Loucy (cell line): ENCODE data around the gene AGBL3.

Source experiments
- H2AFZ ChIP-seq: fragments of 200-600 bp; sonication (generic); 2 replicates; pipeline ENCODE4 v1.6.0; 2016; ENCODE audit warnings: antibody characterized with exemption, mild to moderate bottlenecking, low read length, moderate library complexity
- H3F3A ChIP-seq: fragments of 200-600 bp; 2 replicates; pipeline ENCODE4 v1.6.0; 2016; ENCODE audit warnings: antibody characterized with exemption, low read depth, mild to moderate bottlenecking
- H3K27me3 ChIP-seq: fragments of 200-600 bp; sonication (generic); 2 replicates; pipeline ENCODE4 v1.6.1; 2014; ENCODE audit warnings: low read length, mild to moderate bottlenecking; ENCODE audit not compliant: insufficient read depth, poor library complexity, severe bottlenecking
- H3K36me3 ChIP-seq: fragments of 200-600 bp; sonication (generic); 2 replicates; pipeline ENCODE4 v1.6.1; 2016; ENCODE audit warnings: low read length; ENCODE audit not compliant: insufficient read depth
- H3K4me1 ChIP-seq: fragments of 200-600 bp; sonication (generic); 2 replicates; pipeline ENCODE4 v1.5.1; 2014; ENCODE audit warnings: low read length, mild to moderate bottlenecking; ENCODE audit not compliant: insufficient read depth, poor library complexity, severe bottlenecking
- H3K4me2 ChIP-seq: fragments of 200-600 bp; sonication (generic); 2 replicates; pipeline ENCODE4 v1.6.0; 2014; ENCODE audit warnings: antibody characterized with exemption, low read length, low read depth, mild to moderate bottlenecking; ENCODE audit not compliant: poor library complexity, severe bottlenecking
- H3K4me3 ChIP-seq: fragments of 200-600 bp; sonication (generic); 2 replicates; pipeline ENCODE4 v1.5.1; 2014; ENCODE audit warnings: low read length, mild to moderate bottlenecking, mixed read lengths; ENCODE audit not compliant: poor library complexity, severe bottlenecking
- H3K79me2 ChIP-seq: fragments of 200-600 bp; sonication (generic); 2 replicates; pipeline ENCODE4 v1.6.1; 2014; ENCODE audit warnings: low read length; ENCODE audit not compliant: insufficient read depth
- H3K9ac ChIP-seq: fragments of 200-600 bp; sonication (generic); 2 replicates; pipeline ENCODE4 v1.6.0; 2014; ENCODE audit warnings: mild to moderate bottlenecking, low read depth, low read length, moderate library complexity; ENCODE audit not compliant: poor library complexity, severe bottlenecking
- H3K9me2 ChIP-seq: fragments of 200-600 bp; sonication (generic); replicated peaks from 2 replicates; pipeline ENCODE4 v1.6.1; 2016; ENCODE audit warnings: low read depth, low read length, mixed read lengths
- H3K9me3 ChIP-seq: fragments of 200-600 bp; sonication (generic); 2 replicates; pipeline ENCODE4 v1.6.1; 2014; ENCODE audit warnings: mild to moderate bottlenecking, antibody characterized with exemption, low read length, low read depth; ENCODE audit not compliant: insufficient read depth
- H4K20me1 ChIP-seq: fragments of 200-600 bp; sonication (generic); 2 replicates; pipeline ENCODE4 v1.6.0; 2014; ENCODE audit warnings: antibody characterized with exemption, low read length, mild to moderate bottlenecking; ENCODE audit not compliant: insufficient read depth, poor library complexity, severe bottlenecking
- EZH2phosphoT487 ChIP-seq: fragments of 200-600 bp; IDR thresholded peaks from 2 replicates; pipeline ENCODE4 v1.6.1; 2018; ENCODE audit warnings: antibody characterized with exemption, mild to moderate bottlenecking, moderate library complexity, borderline replicate concordance
- TF ChIP-seq, protein P1 (sequence below): fragments of 200-600 bp; sonication (generic); conservative IDR thresholded peaks from 2 replicates; pipeline ENCODE4 v1.5.1; 2014; ENCODE audit warnings: mild to moderate bottlenecking, antibody characterized with exemption, low read length

Gene AGBL3

GRCh38 chr7:134945691-134946090, 40.6 kb upstream of the AGBL3 start:
- Histone ChIP-seq H3K9me2 (no peaks in the 10 kb centered on the region), H2AFZ (no peak overlapping the region), H3K4me1 (no peaks in the 10 kb centered on the region), H3K9me3 (no peaks in the 10 kb centered on the region), H3F3A (no peaks in the 10 kb centered on the region), H3K4me2 (no peak overlapping the region), H3K9ac (no peak overlapping the region), H3K27me3 (no peaks in the 10 kb centered on the region), H3K79me2 (no peaks in the 10 kb centered on the region), H3K36me3 (no peaks in the 10 kb centered on the region), H3K4me3 (no peak overlapping the region), H4K20me1 (no peaks in the 10 kb centered on the region)
- TF ChIP-seq EZH2phosphoT487, result no peak
- TF ChIP-seq, protein P1, sequence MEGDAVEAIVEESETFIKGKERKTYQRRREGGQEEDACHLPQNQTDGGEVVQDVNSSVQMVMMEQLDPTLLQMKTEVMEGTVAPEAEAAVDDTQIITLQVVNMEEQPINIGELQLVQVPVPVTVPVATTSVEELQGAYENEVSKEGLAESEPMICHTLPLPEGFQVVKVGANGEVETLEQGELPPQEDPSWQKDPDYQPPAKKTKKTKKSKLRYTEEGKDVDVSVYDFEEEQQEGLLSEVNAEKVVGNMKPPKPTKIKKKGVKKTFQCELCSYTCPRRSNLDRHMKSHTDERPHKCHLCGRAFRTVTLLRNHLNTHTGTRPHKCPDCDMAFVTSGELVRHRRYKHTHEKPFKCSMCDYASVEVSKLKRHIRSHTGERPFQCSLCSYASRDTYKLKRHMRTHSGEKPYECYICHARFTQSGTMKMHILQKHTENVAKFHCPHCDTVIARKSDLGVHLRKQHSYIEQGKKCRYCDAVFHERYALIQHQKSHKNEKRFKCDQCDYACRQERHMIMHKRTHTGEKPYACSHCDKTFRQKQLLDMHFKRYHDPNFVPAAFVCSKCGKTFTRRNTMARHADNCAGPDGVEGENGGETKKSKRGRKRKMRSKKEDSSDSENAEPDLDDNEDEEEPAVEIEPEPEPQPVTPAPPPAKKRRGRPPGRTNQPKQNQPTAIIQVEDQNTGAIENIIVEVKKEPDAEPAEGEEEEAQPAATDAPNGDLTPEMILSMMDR, result no peak

DNA sequence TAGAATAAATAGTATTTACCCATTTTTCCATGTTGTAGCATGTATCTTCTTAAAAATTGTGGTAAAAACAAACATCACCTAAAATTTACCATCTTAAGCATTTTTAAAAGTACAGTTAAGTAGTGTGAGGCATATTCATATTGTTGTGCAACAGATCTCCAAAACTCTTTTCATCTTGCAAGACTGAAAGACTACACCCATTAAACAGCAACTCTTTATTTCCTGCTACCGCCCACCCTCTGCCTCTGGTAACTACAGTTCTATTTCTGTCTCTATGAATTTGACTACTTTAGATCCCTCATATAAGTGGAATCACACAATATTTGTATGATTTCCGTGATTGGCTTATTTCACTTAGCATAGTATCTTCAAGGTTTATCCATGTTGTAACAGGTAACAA, 40.0 kb upstream of the AGBL3 start:
- H3K4me2 ChIP-seq, result no peak overlapping the region
- H3F3A ChIP-seq, result no peaks in the 10 kb centered on the region
- H3K36me3 ChIP-seq, result no peaks in the 10 kb centered on the region
- no peaks in the 10 kb centered on the region for H3K9me3 ChIP-seq
- no peaks in the 10 kb centered on the region for H3K9me2 ChIP-seq
- no peaks in the 10 kb centered on the region for H3K27me3 ChIP-seq
- H4K20me1 ChIP-seq, result no peaks in the 10 kb centered on the region
- no peaks in the 10 kb centered on the region for H3K79me2 ChIP-seq
- H3K4me3 ChIP-seq, result no peak overlapping the region
- TF ChIP-seq, protein P1, result no peak
- no peak for TF ChIP-seq EZH2phosphoT487
- no peaks in the 10 kb centered on the region for H3K4me1 ChIP-seq
- H3K9ac ChIP-seq, result no peak overlapping the region
- H2AFZ ChIP-seq, result no peak overlapping the region

GRCh38 chr7:134947329-134947728, 39.0 kb upstream of the AGBL3 start:
- no peak overlapping the region for H3K4me3 ChIP-seq
- H3K79me2 ChIP-seq, result no peaks in the 10 kb centered on the region
- no peaks in the 10 kb centered on the region for H4K20me1 ChIP-seq
- no peaks in the 10 kb centered on the region for H3K27me3 ChIP-seq
- no peak overlapping the region for H2AFZ ChIP-seq
- no peaks in the 10 kb centered on the region for H3K4me1 ChIP-seq
- TF ChIP-seq, protein P1, result no peak
- no peak for TF ChIP-seq EZH2phosphoT487
- no peaks in the 10 kb centered on the region for H3F3A ChIP-seq
- H3K4me2 ChIP-seq, result no peak overlapping the region
- no peaks in the 10 kb centered on the region for H3K9me3 ChIP-seq
- H3K9ac ChIP-seq, result no peak overlapping the region
- no peaks in the 10 kb centered on the region for H3K9me2 ChIP-seq
- H3K36me3 ChIP-seq, result no peaks in the 10 kb centered on the region
